K562 (cell line): ENCODE data around the gene MN1. TPM values are rescaled to one million over a fixed set of nuclear protein-coding genes. Genes with fewer than 3 reads are reported as not detected.

Experiments used
- ATAC-seq: fragments of 200-7000 bp; cut with Tn5 transposase; 3 replicates; pipeline ENCODE4 v1.9.1; 2020; ENCODE audit warnings: moderate library complexity
- BruUV-seq: library from RNA; stranded (reverse); fragments of 400-500 nt; replicated peaks from 2 replicates; lab custom pipeline; 2021; lab: Mats Ljungman, UMichigan
- CTCF ChIA-PET: fragments of 300-600 bp; formaldehyde crosslinking; extraction: SDS; loops from one replicate; lab custom pipeline; 2021; ENCODE audit warnings: low intra/inter-chr PET ratio; lab: Yijun Ruan, JAX
- POLR2A ChIA-PET: fragments of 300-600, 350-650 bp; sonication (Branson Sonifier 250); formaldehyde crosslinking; extraction: SDS; loops from one replicate; lab custom pipeline; 2021; ENCODE audit warnings: antibody characterized with exemption, inconsistent platforms; lab: Yijun Ruan, JAX
- DNase-seq, 4 experiments: peaks; one replicate each; pipeline versions ENCODE4 v3.0.0 to v3.0.0-alpha.2; 2011 to 2018; ENCODE audit warnings: low spot score in 3 of 4, mixed read lengths in 3 of 4; ENCODE audit errors: extremely low read depth in 1 of 4
- FAIRE-seq: peaks from 2 replicates; lab custom pipeline; 2011; peaks lifted over from hg19 to GRCh38; lab: Jason Lieb, UNC
- H2AFZ ChIP-seq: 2 replicates; pipeline ENCODE4 v1.6.0; 2011; ENCODE audit warnings: low read depth, low read length, control low read depth, inconsistent platforms
- H3K27ac ChIP-seq: fragments of 200-600 bp; 3 replicates; pipeline ENCODE4 v1.8.0; 2011; ENCODE audit warnings: low read depth, mild to moderate bottlenecking, control low read depth, inconsistent platforms, low read length, moderate library complexity, mixed read lengths; ENCODE audit errors: extremely low read depth
- H3K27me3 ChIP-seq, 2 experiments: fragments of 300-600 bp in 1 of 2; 2 replicates in 1 of 2; 3 replicates in 1 of 2; pipeline versions ENCODE4 v1.6.0 to v1.8.0; 2011; ENCODE audit warnings: inconsistent platforms in 2 of 2, low read length in 2 of 2, mild to moderate bottlenecking in 1 of 2, mixed read lengths in 1 of 2, moderate library complexity in 1 of 2; ENCODE audit not compliant: control insufficient read depth in 2 of 2, insufficient read depth in 2 of 2
- H3K36me3 ChIP-seq: fragments of 300-600 bp; 3 replicates; pipeline ENCODE4 v1.8.0; 2011; ENCODE audit warnings: mild to moderate bottlenecking, low read length, inconsistent platforms; ENCODE audit not compliant: control insufficient read depth, insufficient read depth
- H3K4me1 ChIP-seq, 2 experiments: fragments of 200-600 bp in 1 of 2; replicated peaks in 1 of 2; 2 replicates in 1 of 2; 3 replicates in 1 of 2; pipeline versions ENCODE4 v1.5.1 to v1.8.0; 2011; ENCODE audit warnings: inconsistent platforms in 2 of 2, low read length in 2 of 2, mild to moderate bottlenecking in 1 of 2, mixed read lengths in 1 of 2, moderate library complexity in 1 of 2; ENCODE audit not compliant: control insufficient read depth in 2 of 2, insufficient read depth in 2 of 2
- H3K4me2 ChIP-seq: 2 replicates; pipeline ENCODE4 v1.6.1; 2011; ENCODE audit warnings: low read length, control low read depth, inconsistent platforms, mixed read lengths; ENCODE audit not compliant: insufficient read depth
- H3K4me3 ChIP-seq: fragments of 200-600 bp; sonication (generic), shearing (Covaris generic); 2 replicates; pipeline ENCODE4 v1.5.1; 2016; ENCODE audit warnings: control low read depth, inconsistent platforms
- H3K79me2 ChIP-seq: fragments of 200-600 bp; 3 replicates; pipeline ENCODE4 v1.8.0; 2011; ENCODE audit warnings: low read length, inconsistent platforms; ENCODE audit not compliant: control insufficient read depth, insufficient read depth
- H3K9ac ChIP-seq, 2 experiments: 2 replicates each; pipeline versions ENCODE4 v1.6.0 to v1.6.1; 2011; ENCODE audit warnings: low read depth in 2 of 2, low read length in 2 of 2, control low read depth in 1 of 2, inconsistent platforms in 1 of 2, mild to moderate bottlenecking in 1 of 2, mixed read lengths in 1 of 2; ENCODE audit not compliant: insufficient read depth in 1 of 2
- H3K9me1 ChIP-seq: one replicate; pipeline ENCODE4 v1.6.0; 2011; ENCODE audit warnings: inconsistent platforms, mild to moderate bottlenecking, low read length, moderate library complexity; ENCODE audit not compliant: control insufficient read depth, insufficient read depth
- H3K9me3 ChIP-seq: replicated peaks from 2 replicates; pipeline ENCODE4 v1.5.1; 2011; ENCODE audit warnings: low read depth, low read length, inconsistent platforms; ENCODE audit not compliant: control insufficient read depth, insufficient read depth
- H4K20me1 ChIP-seq: replicated peaks from 2 replicates; pipeline ENCODE4 v1.6.1; 2011; ENCODE audit warnings: low read length, inconsistent platforms, mixed read lengths; ENCODE audit not compliant: control insufficient read depth, insufficient read depth
- BACH1 ChIP-seq: fragments of 200-800 bp; sonication (Bioruptor generic); IDR thresholded peaks from 2 replicates; pipeline ENCODE4 v1.6.1; 2016; ENCODE audit warnings: missing genetic modification characterization, missing compliant biosample characterization
- BRCA1 ChIP-seq, 2 experiments: fragments of 450-650 bp in 1 of 2; sonication (generic) in 1 of 2; formaldehyde crosslinking in 1 of 2; IDR thresholded peaks; 2 replicates each; pipeline versions ENCODE4 v1.5.0 to v1.6.1; 2017 to 2020; ENCODE audit warnings: mild to moderate bottlenecking in 1 of 2, missing genetic modification reagents in 1 of 2
- CBFA2T3 ChIP-seq: fragments of 450-650 bp; IDR thresholded peaks from 2 replicates; pipeline ENCODE4 v1.6.1; 2017
- HMGN3 ChIP-seq: IDR thresholded peaks from 2 replicates; pipeline ENCODE4 v1.6.1; 2011; ENCODE audit warnings: borderline replicate concordance, low read depth, mild to moderate bottlenecking, mixed read lengths, low read length; ENCODE audit not compliant: insufficient read length; ENCODE audit errors: extremely low read depth
- HNRNPLL ChIP-seq: fragments of 200-400 bp; formaldehyde crosslinking; IDR thresholded peaks from 2 replicates; pipeline ENCODE4 v1.6.1; 2017; ENCODE audit warnings: low read length, low read depth, mild to moderate bottlenecking; ENCODE audit not compliant: poor library complexity, severe bottlenecking
- RFX7 ChIP-seq: fragments of 250-450 bp; sonication (Bioruptor Pico); IDR thresholded peaks from 2 replicates; pipeline ENCODE4 v1.5.1; 2021; ENCODE audit warnings: mild to moderate bottlenecking
- SMAD1 ChIP-seq: fragments of 150-350 bp; IDR thresholded peaks from 2 replicates; pipeline ENCODE4 v1.6.1; 2014; ENCODE audit warnings: low read length, low read depth; ENCODE audit not compliant: partially characterized antibody
- WGBS: fragments of 100-300 bp; shearing (Covaris generic); methylation state at CpG from one replicate; pipeline ENCODE4 v1.1.6; 2016; ENCODE audit warnings: low coverage, mixed read lengths; ENCODE audit not compliant: insufficient coverage; ENCODE audit errors: missing lambda C conversion rate; 5-methylcytosine and 5-hydroxymethylcytosine counted together
- in situ Hi-C: fragments of 300-500 bp; cut with MboI; formaldehyde crosslinking; loops from 4 replicates; pipeline ENCODE4 v1.15.0; 2018; ENCODE audit warnings: inconsistent platforms, mixed read lengths
- intact Hi-C: fragments of 100-400 bp; cut with micrococcal nuclease; formaldehyde crosslinking; loops from 2 replicates; pipeline ENCODE4 v1.14.2; 2022
- polyA plus RNA-seq, 8 experiments: library from polyadenylated mRNA; depleted of rRNA in 4 of 8; stranded (reverse) in 5 of 8; unstranded in 3 of 8; fragments of >200 nt; fragmentation: Nextera tagmentation in 2 of 8; fragmentation: Illumina TruSeq in 1 of 8; extraction: Ambion mirVana in 2 of 8; extraction: Trizol in 1 of 8; gene quantifications; 2 replicates each; pipeline versions ENCODE4 v1.2.1 to v1.2.3, GENCODE V29; 2011 to 2014; ENCODE audit warnings: inconsistent platforms in 1 of 8, missing spikeins in 1 of 8
- total RNA-seq, 7 experiments: library from RNA; depleted of rRNA in 6 of 7; stranded (reverse); fragments of >200 nt in 6 of 7; fragmentation: Illumina TruSeq in 2 of 7; extraction: Trizol in 2 of 7; gene quantifications; 2 replicates each; pipeline versions ENCODE4 v1.2.1 to v1.2.3, GENCODE V29; 2011 to 2021; ENCODE audit warnings: low replicate concordance in 1 of 7
- TF ChIP-seq, protein P1 (sequence below), 3 experiments: IDR thresholded peaks in 2 of 3; conservative IDR thresholded peaks in 1 of 3; 2 replicates each; pipeline ENCODE4 v1.5.1; 2011 to 2012; ENCODE audit warnings: low read length in 3 of 3, mild to moderate bottlenecking in 3 of 3, control low read depth in 2 of 3, improper control_type of control experiment in 1 of 3, inconsistent platforms in 1 of 3, low read depth in 1 of 3, mixed read lengths in 1 of 3, moderate library complexity in 1 of 3; ENCODE audit not compliant: insufficient read depth in 2 of 3
- TF ChIP-seq, protein P2 (sequence below), 2 experiments: fragments of 450-650 bp; IDR thresholded peaks; 2 replicates each; pipeline ENCODE4 v1.6.1; 2016; ENCODE audit warnings: mild to moderate bottlenecking in 2 of 2, borderline replicate concordance in 1 of 2, low read depth in 1 of 2, moderate library complexity in 1 of 2

MN1 gene
- total and polyA plus RNA-seq, 9 of the 15 experiments (the other 6 are each of a cell fraction or from before 2014, with no cell fraction given), result under 0.01 to 0.05 (median 0.03) TPM; not detected in 5

GRCh38 chr22:27809226-27809603, 7.7 kb upstream of the MN1 start:
- H3K4me2 ChIP-seq, result no peak overlapping the region
- H3K27me3 ChIP-seq, result peaks cover 2 to 33% of the 10 kb centered on the region in 2 experiments; a peak in 4 of 5 replicates
- no peak overlapping the region for H2AFZ ChIP-seq
- peaks cover 0 to 12% of the 10 kb centered on the region in 2 experiments; a peak in 3 of 5 replicates for H3K4me1 ChIP-seq
- ATAC-seq, result no peak
- H3K36me3 ChIP-seq, result no peaks in the 10 kb centered on the region
- FAIRE-seq, result no peak
- TF ChIP-seq, protein P1, sequence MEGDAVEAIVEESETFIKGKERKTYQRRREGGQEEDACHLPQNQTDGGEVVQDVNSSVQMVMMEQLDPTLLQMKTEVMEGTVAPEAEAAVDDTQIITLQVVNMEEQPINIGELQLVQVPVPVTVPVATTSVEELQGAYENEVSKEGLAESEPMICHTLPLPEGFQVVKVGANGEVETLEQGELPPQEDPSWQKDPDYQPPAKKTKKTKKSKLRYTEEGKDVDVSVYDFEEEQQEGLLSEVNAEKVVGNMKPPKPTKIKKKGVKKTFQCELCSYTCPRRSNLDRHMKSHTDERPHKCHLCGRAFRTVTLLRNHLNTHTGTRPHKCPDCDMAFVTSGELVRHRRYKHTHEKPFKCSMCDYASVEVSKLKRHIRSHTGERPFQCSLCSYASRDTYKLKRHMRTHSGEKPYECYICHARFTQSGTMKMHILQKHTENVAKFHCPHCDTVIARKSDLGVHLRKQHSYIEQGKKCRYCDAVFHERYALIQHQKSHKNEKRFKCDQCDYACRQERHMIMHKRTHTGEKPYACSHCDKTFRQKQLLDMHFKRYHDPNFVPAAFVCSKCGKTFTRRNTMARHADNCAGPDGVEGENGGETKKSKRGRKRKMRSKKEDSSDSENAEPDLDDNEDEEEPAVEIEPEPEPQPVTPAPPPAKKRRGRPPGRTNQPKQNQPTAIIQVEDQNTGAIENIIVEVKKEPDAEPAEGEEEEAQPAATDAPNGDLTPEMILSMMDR (IDR thresholded peaks at IDR 0.05 in 2 of 3, conservative IDR thresholded peaks at IDR 0.05 in 1 of 3; ENCODE audit: insufficient read depth in 2 of 3, low read depth in 1 of 3, low read length in 3 of 3), result 0 out of 6 replicates have a peak, but pooled peaks of 1 of the 3 experiments have one; percentile 8
- TF ChIP-seq HNRNPLL, result no peak
- no peak for TF ChIP-seq RFX7
- TF ChIP-seq BRCA1 (IDR thresholded peaks at IDR 0.05), result no peak
- no peak for TF ChIP-seq BRCA1 (CRISPR knock-in tag; IDR thresholded peaks at IDR 0.05)
- no peak for TF ChIP-seq HMGN3
- 0 out of 2 replicates have a peak, but pooled peaks have one; percentile 5 for TF ChIP-seq CBFA2T3
- no peak for TF ChIP-seq BACH1 (tag)
- no peak for TF ChIP-seq SMAD1
- TF ChIP-seq, protein P2, sequence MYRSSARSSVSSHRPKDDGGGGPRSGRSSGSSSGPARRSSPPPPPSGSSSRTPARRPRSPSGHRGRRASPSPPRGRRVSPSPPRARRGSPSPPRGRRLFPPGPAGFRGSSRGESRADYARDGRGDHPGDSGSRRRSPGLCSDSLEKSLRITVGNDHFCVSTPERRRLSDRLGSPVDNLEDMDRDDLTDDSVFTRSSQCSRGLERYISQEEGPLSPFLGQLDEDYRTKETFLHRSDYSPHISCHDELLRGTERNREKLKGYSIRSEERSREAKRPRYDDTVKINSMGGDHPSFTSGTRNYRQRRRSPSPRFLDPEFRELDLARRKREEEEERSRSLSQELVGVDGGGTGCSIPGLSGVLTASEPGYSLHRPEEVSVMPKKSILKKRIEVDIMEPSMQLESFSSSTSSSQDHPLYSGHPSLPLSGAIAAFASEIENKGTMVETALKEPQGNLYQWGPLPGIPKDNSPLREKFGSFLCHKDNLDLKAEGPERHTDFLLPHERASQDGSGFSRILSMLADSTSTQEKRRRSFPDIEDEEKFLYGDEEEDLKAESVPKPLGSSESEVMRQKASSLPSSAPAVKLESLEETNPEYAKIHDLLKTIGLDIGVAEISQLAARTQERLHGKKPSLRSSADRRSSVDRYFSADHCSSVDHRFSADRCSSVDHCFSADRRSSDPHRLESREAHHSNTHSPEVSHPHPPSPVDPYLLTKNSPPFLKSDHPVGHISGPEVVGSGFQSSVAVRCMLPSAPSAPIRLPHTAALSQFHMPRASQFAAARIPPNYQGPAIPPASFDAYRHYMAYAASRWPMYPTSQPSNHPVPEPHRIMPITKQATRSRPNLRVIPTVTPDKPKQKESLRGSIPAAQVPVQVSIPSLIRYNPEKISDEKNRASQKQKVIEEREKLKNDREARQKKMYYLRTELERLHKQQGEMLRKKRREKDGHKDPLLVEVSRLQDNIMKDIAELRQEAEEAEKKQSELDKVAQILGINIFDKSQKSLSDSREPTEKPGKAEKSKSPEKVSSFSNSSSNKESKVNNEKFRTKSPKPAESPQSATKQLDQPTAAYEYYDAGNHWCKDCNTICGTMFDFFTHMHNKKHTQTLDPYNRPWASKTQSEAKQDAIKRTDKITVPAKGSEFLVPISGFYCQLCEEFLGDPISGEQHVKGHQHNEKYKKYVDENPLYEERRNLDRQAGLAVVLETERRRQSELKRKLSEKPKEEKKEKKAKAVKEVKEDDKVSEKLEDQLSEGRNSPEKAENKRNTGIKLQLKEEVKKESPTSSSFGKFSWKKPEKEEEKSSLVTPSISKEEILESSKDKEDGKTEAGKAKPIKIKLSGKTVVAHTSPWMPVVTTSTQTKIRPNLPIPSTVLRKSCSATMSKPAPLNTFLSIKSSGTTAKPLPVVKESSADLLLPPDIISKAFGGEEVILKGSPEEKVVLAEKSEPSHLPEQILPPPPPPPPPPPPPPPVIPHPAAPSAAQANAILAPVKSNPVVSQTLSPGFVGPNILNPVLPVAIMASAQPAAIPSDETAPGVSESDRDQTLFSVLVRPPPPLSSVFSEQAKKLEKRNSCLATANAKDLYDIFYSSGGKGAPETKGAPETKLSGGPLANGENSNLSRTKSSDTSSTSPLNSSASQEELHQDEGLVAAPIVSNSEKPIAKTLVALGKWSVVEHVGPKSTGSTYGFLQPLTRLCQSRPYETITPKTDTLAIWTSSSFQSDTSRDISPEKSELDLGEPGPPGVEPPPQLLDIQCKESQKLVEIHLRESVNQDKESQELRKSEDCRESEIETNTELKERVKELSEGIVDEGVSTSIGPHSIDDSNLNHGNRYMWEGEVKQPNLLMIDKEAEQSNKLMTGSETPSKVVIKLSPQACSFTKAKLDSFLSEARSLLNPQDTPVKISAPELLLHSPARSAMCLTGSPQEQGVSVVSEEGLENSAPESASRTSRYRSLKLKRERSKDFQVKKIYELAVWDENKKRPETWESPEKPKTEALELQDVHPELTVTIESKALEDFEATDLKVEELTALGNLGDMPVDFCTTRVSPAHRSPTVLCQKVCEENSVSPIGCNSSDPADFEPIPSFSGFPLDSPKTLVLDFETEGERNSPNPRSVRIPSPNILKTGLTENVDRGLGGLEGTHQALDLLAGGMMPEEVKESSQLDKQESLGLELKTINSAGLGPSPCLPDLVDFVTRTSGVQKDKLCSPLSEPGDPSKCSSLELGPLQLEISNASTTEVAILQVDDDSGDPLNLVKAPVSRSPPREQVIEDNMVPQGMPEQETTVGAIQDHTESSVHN (IDR thresholded peaks at IDR 0.05; ENCODE audit: borderline replicate concordance in 1 of 2, low read depth in 1 of 2), result no peak
- no peaks in the 10 kb centered on the region for H3K9me1 ChIP-seq
- H3K4me3 ChIP-seq, result no peak overlapping the region
- peak in 1 of 4 experiments; percentile 20 for DNase-seq
- intact Hi-C loops, result loop anchor here (10.0 kb wide), 2 partner anchors 404 to 1054 kb away; no protein-coding TSS in a partner anchor
- no peak overlapping the region for H3K27ac ChIP-seq
- H4K20me1 ChIP-seq, result 0 out of 2 replicates have a peak, but pooled peaks cover 4% of the 10 kb centered on the region
- no peaks in the 10 kb centered on the region for H3K79me2 ChIP-seq
- H3K9me3 ChIP-seq, result no peaks in the 10 kb centered on the region
- CTCF ChIA-PET, result no interaction called here
- 2% methylated on average over 5 of the region's 5 CpGs for WGBS
- no peak overlapping the region for H3K9ac ChIP-seq
- POLR2A ChIA-PET, result interaction anchor here (1.0 kb wide), 1 partner anchor 9 kb away, joined by 4 read pairs; no protein-coding TSS in a partner anchor
- in situ Hi-C loops, result loop anchor here (25.0 kb wide), 2 partner anchors 397 to 1047 kb away; no protein-coding TSS in a partner anchor
- no TSS peak for BruUV-seq
